ENCODE results near the gene DOCK9. TPM values are rescaled to one million over a fixed set of nuclear protein-coding genes. Genes with fewer than 3 reads are reported as not detected.

DOCK9 gene
- total RNA-seq, 1 experiment from 2014 or later, result 4.5 TPM

- Histone ChIP-seq H3K4me3 (ENCODE audit: low read depth, low read length, poor library complexity, severe bottlenecking) (no peak overlapping the region), H3K9me3 (ENCODE audit: low read depth, low read length, poor library complexity, severe bottlenecking) (no peaks in the 10 kb centered on the region), H3K27ac (ENCODE audit: low read depth, low read length, poor library complexity, severe bottlenecking) (no peak overlapping the region), H3K36me3 (ENCODE audit: insufficient read depth, low read length, poor library complexity, severe bottlenecking) (no peaks in the 10 kb centered on the region), H3K27me3 (replicated peaks; ENCODE audit: insufficient read depth, low read depth, low read length, poor library complexity) (no peaks in the 10 kb centered on the region), H3K4me1 (ENCODE audit: insufficient read depth, low read length, poor library complexity, severe bottlenecking) (no peaks in the 10 kb centered on the region)
- TF ChIP-seq CTCF (conservative IDR thresholded peaks at IDR 0.05; ENCODE audit: low read depth, low read length), result no peak
- TF ChIP-seq EZH2 (IDR thresholded peaks at IDR 0.05; ENCODE audit: borderline replicate concordance, low read depth, low read length, poor library complexity, severe bottlenecking), result no peak
- intact Hi-C loops (cut with micrococcal nuclease; ENCODE audit: unreplicated experiment), result no loop called here
- BruUV-seq (replicated peaks), result no TSS peak
- ChIA-PET CTCF (no interaction called here), POLR2A (ENCODE audit: low non-redundant PET) (no interaction called here)
- no peak for DNase-seq (ENCODE audit: low spot score)
These were observed 24.4 kb upstream of the DOCK9 start for GRCh38 chr13:99002172-99002710.

GRCh38 chr13:99000137-99000536 is 22.3 kb upstream of the DOCK9 start:
- TF ChIP-seq CTCF (conservative IDR thresholded peaks at IDR 0.05; ENCODE audit: low read depth, low read length) (no peak), EZH2 (IDR thresholded peaks at IDR 0.05; ENCODE audit: borderline replicate concordance, low read depth, low read length, poor library complexity, severe bottlenecking) (no peak)
- DNase-seq (ENCODE audit: low spot score), result no peak
- BruUV-seq (replicated peaks), result no TSS peak
- ChIA-PET CTCF (no interaction called here), POLR2A (ENCODE audit: low non-redundant PET) (no interaction called here)
- Histone ChIP-seq H3K36me3 (ENCODE audit: insufficient read depth, low read length, poor library complexity, severe bottlenecking) (no peaks in the 10 kb centered on the region), H3K27me3 (replicated peaks; ENCODE audit: insufficient read depth, low read depth, low read length, poor library complexity) (no peaks in the 10 kb centered on the region), H3K4me1 (ENCODE audit: insufficient read depth, low read length, poor library complexity, severe bottlenecking) (no peaks in the 10 kb centered on the region), H3K4me3 (ENCODE audit: low read depth, low read length, poor library complexity, severe bottlenecking) (no peak overlapping the region), H3K27ac (ENCODE audit: low read depth, low read length, poor library complexity, severe bottlenecking) (no peak overlapping the region), H3K9me3 (ENCODE audit: low read depth, low read length, poor library complexity, severe bottlenecking) (no peaks in the 10 kb centered on the region)
- intact Hi-C loops (cut with micrococcal nuclease; ENCODE audit: unreplicated experiment), result no loop called here

GRCh38 chr13:98999639-98999952 is 21.7 kb upstream of the DOCK9 start:
- ChIA-PET CTCF (no interaction called here), POLR2A (ENCODE audit: low non-redundant PET) (no interaction called here)
- no peaks in the 10 kb centered on the region for H3K36me3 ChIP-seq (ENCODE audit: insufficient read depth, low read length, poor library complexity, severe bottlenecking)
- no peak overlapping the region for H3K27ac ChIP-seq (ENCODE audit: low read depth, low read length, poor library complexity, severe bottlenecking)
- intact Hi-C loops (cut with micrococcal nuclease; ENCODE audit: unreplicated experiment), result no loop called here
- no peak for TF ChIP-seq EZH2 (IDR thresholded peaks at IDR 0.05; ENCODE audit: borderline replicate concordance, low read depth, low read length, poor library complexity, severe bottlenecking)
- TF ChIP-seq CTCF (conservative IDR thresholded peaks at IDR 0.05; ENCODE audit: low read depth, low read length), result no peak
- H3K27me3 ChIP-seq (replicated peaks; ENCODE audit: insufficient read depth, low read depth, low read length, poor library complexity), result no peaks in the 10 kb centered on the region
- no peaks in the 10 kb centered on the region for H3K9me3 ChIP-seq (ENCODE audit: low read depth, low read length, poor library complexity, severe bottlenecking)
- H3K4me1 ChIP-seq (ENCODE audit: insufficient read depth, low read length, poor library complexity, severe bottlenecking), result no peaks in the 10 kb centered on the region
- no TSS peak for BruUV-seq (replicated peaks)
- DNase-seq (ENCODE audit: low spot score), result no peak
- no peak overlapping the region for H3K4me3 ChIP-seq (ENCODE audit: low read depth, low read length, poor library complexity, severe bottlenecking)

Measured in A673 (cell line).